Measurements from ENCODE around the gene CCDC51.

DNA sequence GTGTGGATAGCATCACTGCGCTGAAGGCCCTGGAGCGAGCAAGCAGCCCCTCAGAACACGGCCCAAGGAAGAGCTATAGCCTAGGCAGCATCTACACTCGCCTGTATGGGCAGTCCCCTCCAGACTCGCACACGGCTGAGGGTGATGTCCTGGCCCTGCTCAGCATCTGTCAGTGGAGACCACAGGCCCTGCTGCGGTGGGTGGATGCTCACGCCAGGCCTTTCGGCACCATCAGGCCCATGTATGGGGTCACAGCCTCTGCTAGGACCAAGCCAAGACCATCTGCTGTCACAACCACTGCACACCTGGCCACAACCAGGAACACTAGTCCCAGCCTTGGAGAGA, 27.2 kb upstream of the CCDC51 start:
- TF ChIP-seq, protein P1, sequence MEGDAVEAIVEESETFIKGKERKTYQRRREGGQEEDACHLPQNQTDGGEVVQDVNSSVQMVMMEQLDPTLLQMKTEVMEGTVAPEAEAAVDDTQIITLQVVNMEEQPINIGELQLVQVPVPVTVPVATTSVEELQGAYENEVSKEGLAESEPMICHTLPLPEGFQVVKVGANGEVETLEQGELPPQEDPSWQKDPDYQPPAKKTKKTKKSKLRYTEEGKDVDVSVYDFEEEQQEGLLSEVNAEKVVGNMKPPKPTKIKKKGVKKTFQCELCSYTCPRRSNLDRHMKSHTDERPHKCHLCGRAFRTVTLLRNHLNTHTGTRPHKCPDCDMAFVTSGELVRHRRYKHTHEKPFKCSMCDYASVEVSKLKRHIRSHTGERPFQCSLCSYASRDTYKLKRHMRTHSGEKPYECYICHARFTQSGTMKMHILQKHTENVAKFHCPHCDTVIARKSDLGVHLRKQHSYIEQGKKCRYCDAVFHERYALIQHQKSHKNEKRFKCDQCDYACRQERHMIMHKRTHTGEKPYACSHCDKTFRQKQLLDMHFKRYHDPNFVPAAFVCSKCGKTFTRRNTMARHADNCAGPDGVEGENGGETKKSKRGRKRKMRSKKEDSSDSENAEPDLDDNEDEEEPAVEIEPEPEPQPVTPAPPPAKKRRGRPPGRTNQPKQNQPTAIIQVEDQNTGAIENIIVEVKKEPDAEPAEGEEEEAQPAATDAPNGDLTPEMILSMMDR (IDR thresholded peaks at IDR 0.05), result no peak
- TF ChIP-seq POLR2A (IDR thresholded peaks at IDR 0.05) (no peak), POLR2AphosphoS5 (IDR thresholded peaks at IDR 0.05) (no peak)
